Ovary (tissue), 9 donors: ENCODE results near the gene SIT1. TPM values are rescaled to one million over a fixed set of nuclear protein-coding genes. Genes with fewer than 3 reads are reported as not detected.

ENCODE experiments used
- DNase-seq, 5 donors: peaks; one replicate each; pipeline ENCODE4 v3.0.0-alpha.2; 2019 to 2020
- H3K27ac ChIP-seq, 2 donors: fragments of 200-600 bp; one replicate each; pipeline versions ENCODE4 v1.5.1 to v1.8.0; 2019 to 2022
- H3K27me3 ChIP-seq: fragments of 200-600 bp; one replicate; pipeline ENCODE4 v1.8.0; 2022
- H3K36me3 ChIP-seq: fragments of 200-600 bp; sonication (generic); one replicate; pipeline ENCODE4 v1.5.1; 2019
- H3K4me1 ChIP-seq: one replicate; pipeline ENCODE4 v1.8.1; 2013; ENCODE audit warnings: mild to moderate bottlenecking, moderate library complexity; ENCODE audit not compliant: insufficient read depth
- H3K4me3 ChIP-seq: fragments of 200-600 bp; sonication (generic); one replicate; pipeline ENCODE4 v1.5.1; 2017
- H3K9me3 ChIP-seq, 2 donors: fragments of 200-600 bp in 1 of 2; sonication (generic) in 1 of 2; one replicate each; pipeline versions ENCODE4 v1.5.1 to v1.8.1; 2013 to 2019; ENCODE audit warnings: mild to moderate bottlenecking in 1 of 2, moderate library complexity in 1 of 2
- EP300 ChIP-seq: sonication (generic); formaldehyde crosslinking; IDR thresholded peaks from one replicate; pipeline ENCODE4 v1.6.1; 2017; ENCODE audit warnings: antibody characterized with exemption
- POLR2A ChIP-seq: fragments of 450-650 bp; IDR thresholded peaks from one replicate; pipeline ENCODE4 v1.6.1; 2017; ENCODE audit warnings: antibody characterized with exemption, mild to moderate bottlenecking, moderate library complexity
- WGBS, 3 donors: extraction: QIAGEN DNeasy Blood & Tissue Kit in 1 of 3; methylation state at CpG; one replicate each; pipeline versions ENCODE4 v1.1.5 to v1.1.7; 2013 to 2017; 5-methylcytosine and 5-hydroxymethylcytosine counted together
- intact Hi-C, 4 donors: fragments of 100-400 bp; cut with DNase I; formaldehyde crosslinking; loops; one replicate each; pipeline versions ENCODE4 v1.11.0 to v1.15.1; 2022 to 2023
- polyA plus RNA-seq, 2 donors: library from polyadenylated mRNA; stranded (reverse); fragments of 200-250 nt in 1 of 2; fragments of 350-450 nt in 1 of 2; fragmentation: Illumina TruSeq in 1 of 2; extraction: RNeasy Lipid Tissue Mini Kit (QIAGEN cat#74804) in 1 of 2; gene quantifications; one replicate each; pipeline ENCODE4 v1.2.3, GENCODE V29; 2013 to 2014
- total RNA-seq, 7 donors: library from RNA; depleted of rRNA in 2 of 7; stranded (reverse); fragments of >200 nt in 2 of 7; fragmentation: NEBNext Ultra II Directional in 3 of 7; extraction: Animal tissue kit (Norgen Biotek cat#: 25700) in 3 of 7; gene quantifications; one replicate each; pipeline versions ENCODE4 v1.1.0 to v1.2.4, GENCODE V29; 2016 to 2023
- TF ChIP-seq, protein P1 (sequence below), 3 donors: fragments of 450-650 bp in 2 of 3; fragments of 200-600 bp in 1 of 3; IDR thresholded peaks; one replicate each; pipeline versions ENCODE4 v1.5.1 to v1.8.0; 2016 to 2022; ENCODE audit warnings: antibody characterized with exemption in 3 of 3, mild to moderate bottlenecking in 1 of 3
- donor health status: DM: no; HTN: no; CAD: no; lungs with moderate emphysema.
- donor health status: DM: no; HTN: no; CAD: no.
- donor health status: Bipolar disorder and iron deficiency.
- donor health status: DM: yes; HTN: yes; CAD: no.
- donor health status: DM: no; HTN: no; CAD: no.
- donor health status: DM: yes; HTN: yes; CAD: no.

Gene SIT1
- total and polyA plus RNA-seq, 9 donors, result 0.20 to 0.82 (median 0.56) TPM; not detected in 3

DNA sequence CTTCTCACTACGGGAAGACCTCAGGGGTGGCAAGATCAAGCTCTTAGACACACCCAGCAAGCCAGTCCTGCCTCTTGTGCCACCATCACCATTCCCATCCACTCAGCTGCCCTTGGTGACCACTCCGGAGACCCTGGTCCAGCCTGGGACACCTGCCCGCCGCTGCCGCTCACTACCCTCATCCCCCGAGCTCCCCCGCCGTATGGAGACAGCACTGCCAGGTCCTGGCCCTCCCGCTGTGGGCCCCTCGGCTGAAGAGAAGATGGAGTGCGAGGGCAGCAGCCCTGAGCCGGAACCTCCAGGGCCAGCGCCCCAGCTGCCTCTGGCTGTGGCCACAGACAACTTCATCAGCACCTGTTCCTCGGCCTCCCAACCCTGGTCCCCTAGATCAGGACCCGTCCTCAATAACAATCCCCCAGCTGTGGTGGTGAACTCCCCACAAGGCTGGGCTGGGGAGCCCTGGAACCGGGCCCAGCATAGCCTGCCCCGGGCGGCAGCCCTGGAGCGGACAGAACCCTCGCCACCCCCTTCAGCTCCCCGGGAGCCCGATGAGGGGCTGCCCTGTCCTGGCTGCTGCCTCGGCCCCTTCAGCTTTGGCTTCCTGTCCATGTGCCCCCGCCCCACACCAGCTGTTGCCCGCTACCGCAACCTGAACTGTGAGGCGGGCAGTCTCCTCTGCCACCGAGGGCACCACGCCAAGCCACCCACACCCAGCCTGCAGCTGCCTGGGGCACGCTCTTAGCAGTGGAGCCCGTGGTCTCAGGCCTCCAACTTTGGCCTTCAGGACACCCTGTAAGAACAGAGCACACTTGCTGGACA, 41.5 kb downstream of the SIT1 start:
- TF ChIP-seq POLR2A (no peak), EP300 (no peak)
- TF ChIP-seq, protein P1, sequence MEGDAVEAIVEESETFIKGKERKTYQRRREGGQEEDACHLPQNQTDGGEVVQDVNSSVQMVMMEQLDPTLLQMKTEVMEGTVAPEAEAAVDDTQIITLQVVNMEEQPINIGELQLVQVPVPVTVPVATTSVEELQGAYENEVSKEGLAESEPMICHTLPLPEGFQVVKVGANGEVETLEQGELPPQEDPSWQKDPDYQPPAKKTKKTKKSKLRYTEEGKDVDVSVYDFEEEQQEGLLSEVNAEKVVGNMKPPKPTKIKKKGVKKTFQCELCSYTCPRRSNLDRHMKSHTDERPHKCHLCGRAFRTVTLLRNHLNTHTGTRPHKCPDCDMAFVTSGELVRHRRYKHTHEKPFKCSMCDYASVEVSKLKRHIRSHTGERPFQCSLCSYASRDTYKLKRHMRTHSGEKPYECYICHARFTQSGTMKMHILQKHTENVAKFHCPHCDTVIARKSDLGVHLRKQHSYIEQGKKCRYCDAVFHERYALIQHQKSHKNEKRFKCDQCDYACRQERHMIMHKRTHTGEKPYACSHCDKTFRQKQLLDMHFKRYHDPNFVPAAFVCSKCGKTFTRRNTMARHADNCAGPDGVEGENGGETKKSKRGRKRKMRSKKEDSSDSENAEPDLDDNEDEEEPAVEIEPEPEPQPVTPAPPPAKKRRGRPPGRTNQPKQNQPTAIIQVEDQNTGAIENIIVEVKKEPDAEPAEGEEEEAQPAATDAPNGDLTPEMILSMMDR (IDR thresholded peaks at IDR 0.05), result no peak
- no peak overlapping the region for H3K4me3 ChIP-seq
- intact Hi-C loops, result loop anchor here in 1 of 4 donors (5.0 kb wide), 1 partner anchor 38 kb away; no protein-coding TSS in a partner anchor
- H3K27me3 ChIP-seq, result no peaks in the 10 kb centered on the region
- H3K27ac ChIP-seq, result no peak overlapping the region
- peaks cover 5% of the 10 kb centered on the region for H3K4me1 ChIP-seq
- DNase-seq, result no peak
- H3K36me3 ChIP-seq, result no peaks in the 10 kb centered on the region
- no peaks in the 10 kb centered on the region for H3K9me3 ChIP-seq
- WGBS, 3 donors, result 83 to 85% (median 84%) methylated on average over 24 to 31 of the region's 31 CpGs

DNA sequence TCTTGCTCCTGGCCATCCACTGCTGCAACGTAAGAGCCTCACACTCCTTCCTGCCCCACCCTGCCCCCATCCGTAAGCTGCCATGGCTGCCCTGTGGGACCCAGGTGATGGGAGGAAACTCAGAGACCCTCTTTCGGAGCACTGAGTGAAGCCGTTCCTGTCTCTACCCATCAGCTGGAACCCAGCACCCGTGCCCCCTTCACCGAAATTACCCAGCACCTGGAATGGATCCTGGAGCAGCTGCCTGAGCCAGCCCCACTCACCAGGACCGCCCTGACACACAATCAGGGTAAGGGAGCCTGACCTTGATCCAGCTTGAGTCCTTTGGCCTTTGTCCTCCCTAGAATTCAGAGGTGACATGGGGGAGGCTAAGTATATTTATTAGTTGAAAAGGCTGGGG, 42.5 kb downstream of the SIT1 start:
- Histone ChIP-seq H3K36me3 (no peaks in the 10 kb centered on the region), H3K4me1 (peaks cover 5% of the 10 kb centered on the region), H3K27me3 (no peaks in the 10 kb centered on the region), H3K27ac (no peak overlapping the region), H3K4me3 (no peak overlapping the region), H3K9me3 (no peaks in the 10 kb centered on the region)
- DNase-seq, result no peak
- intact Hi-C loops, result loop anchor here in 1 of 4 donors (5.0 kb wide), 1 partner anchor 39 kb away; no protein-coding TSS in a partner anchor
- 72 to 85% (median 84%) methylated on average over 7 of the region's 7 CpGs for WGBS, 3 donors
- TF ChIP-seq EP300 (no peak), POLR2A (no peak)
- TF ChIP-seq, protein P1 (IDR thresholded peaks at IDR 0.05), result no peak

DNA sequence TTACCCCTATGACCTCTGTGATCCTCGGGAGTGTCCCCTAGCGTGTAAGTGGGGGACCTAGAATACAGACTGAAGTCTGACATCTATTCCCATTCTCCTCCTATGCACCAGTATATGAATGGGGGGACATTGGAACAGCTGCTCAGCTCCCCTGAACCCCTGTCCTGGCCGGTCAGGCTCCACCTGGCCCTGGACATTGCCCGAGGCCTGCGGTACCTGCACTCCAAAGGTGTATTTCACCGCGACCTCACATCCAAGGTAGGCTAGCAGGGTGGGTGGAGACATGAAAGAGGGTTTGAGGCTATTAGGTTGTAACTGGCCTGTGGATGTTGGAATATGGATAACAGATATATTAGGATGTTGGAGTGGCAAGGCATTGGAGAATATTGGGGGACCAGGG, 44.0 kb downstream of the SIT1 start:
- H3K4me1 ChIP-seq, result peaks cover 8% of the 10 kb centered on the region
- intact Hi-C loops, result loop anchor here in 1 of 4 donors (5.0 kb wide), 1 partner anchor 41 kb away; no protein-coding TSS in a partner anchor
- H3K36me3 ChIP-seq, result no peaks in the 10 kb centered on the region
- no peaks in the 10 kb centered on the region for H3K9me3 ChIP-seq
- 83 to 90% (median 86%) methylated on average over 7 of the region's 7 CpGs for WGBS, 3 donors
- H3K4me3 ChIP-seq, result no peak overlapping the region
- DNase-seq, result no peak
- no peaks in the 10 kb centered on the region for H3K27me3 ChIP-seq
- H3K27ac ChIP-seq, result no peak overlapping the region
- TF ChIP-seq, protein P1 (IDR thresholded peaks at IDR 0.05), result no peak
- TF ChIP-seq POLR2A, result no peak
- no peak for TF ChIP-seq EP300

DNA sequence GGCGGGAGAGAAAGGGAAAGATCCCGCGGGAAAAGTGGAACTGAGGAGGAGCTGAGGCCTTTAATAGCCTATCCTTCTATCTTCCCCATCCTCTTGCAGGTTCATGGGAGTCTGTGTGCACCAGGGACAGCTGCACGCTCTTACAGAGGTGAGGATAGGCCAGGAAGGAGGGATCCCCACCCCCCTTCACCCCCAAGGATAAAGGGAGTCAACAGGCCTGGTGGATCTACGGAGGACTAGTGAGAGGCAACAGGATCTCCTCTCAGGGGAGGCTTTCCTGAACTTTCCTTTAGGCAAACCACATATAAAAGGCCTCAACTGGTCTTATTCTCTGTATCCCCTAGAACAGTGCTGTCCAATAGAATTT, 44.6 kb downstream of the SIT1 start:
- H3K9me3 ChIP-seq, result no peaks in the 10 kb centered on the region
- H3K27ac ChIP-seq, result peak overlapping the region; percentile 28 to 97
- 6 to 7% (median 6%) methylated on average over 5 of the region's 5 CpGs for WGBS, 3 donors
- intact Hi-C loops, result loop anchor here in 1 of 4 donors (5.0 kb wide), 1 partner anchor 41 kb away; no protein-coding TSS in a partner anchor
- no peaks in the 10 kb centered on the region for H3K36me3 ChIP-seq
- peaks cover 8% of the 10 kb centered on the region for H3K4me1 ChIP-seq
- H3K4me3 ChIP-seq, result peak overlapping the region; percentile 75
- no peak for DNase-seq
- TF ChIP-seq EP300, result no peak
- TF ChIP-seq, protein P1 (IDR thresholded peaks at IDR 0.05), result no peak
- TF ChIP-seq POLR2A, result no peak
- no peaks in the 10 kb centered on the region for H3K27me3 ChIP-seq
